BLaER1 (cell line): Measurements from ENCODE around the gene FUZ.
A peak's percentile ranks its signal among the peaks of the same experiment; 100 is the strongest.

Experiments used
- H3K27ac ChIP-seq: shearing (Covaris generic); formaldehyde crosslinking; 2 replicates; pipeline ENCODE4 v1.8.1; 2022
- H3K27me3 ChIP-seq: shearing (Covaris generic); formaldehyde crosslinking; 2 replicates; pipeline ENCODE4 v1.8.1; 2022
- H3K36me3 ChIP-seq: shearing (Covaris generic); formaldehyde crosslinking; 2 replicates; pipeline ENCODE4 v1.8.1; 2022
- H3K4me1 ChIP-seq: shearing (Covaris generic); formaldehyde crosslinking; 2 replicates; pipeline ENCODE4 v1.8.1; 2022
- H3K4me2 ChIP-seq: shearing (Covaris generic); formaldehyde crosslinking; 2 replicates; pipeline ENCODE4 v1.8.1; 2022
- H3K4me3 ChIP-seq: shearing (Covaris generic); formaldehyde crosslinking; 2 replicates; pipeline ENCODE4 v1.8.1; 2022
- H3K9ac ChIP-seq: shearing (Covaris generic); formaldehyde crosslinking; 2 replicates; pipeline ENCODE4 v1.8.1; 2022
- H3K9me3 ChIP-seq: shearing (Covaris generic); formaldehyde crosslinking; 2 replicates; pipeline ENCODE4 v1.8.1; 2022
- H4K20me1 ChIP-seq: shearing (Covaris generic); formaldehyde crosslinking; 2 replicates; pipeline ENCODE4 v1.8.1; 2022
- Cebpa-rat ChIP-seq: shearing (Covaris generic); IDR thresholded peaks from 2 replicates; pipeline ENCODE4 v1.8.1; 2022

The FUZ gene

GRCh38 chr19:49787746-49788145 is 25.3 kb downstream of the FUZ start:
- H3K9me3 ChIP-seq: no peaks in the 10 kb centered on the region
- H3K9ac ChIP-seq: no peak overlapping the region
- no peaks in the 10 kb centered on the region for H3K27me3 ChIP-seq
- H3K36me3 ChIP-seq: peaks cover 96% of the 10 kb centered on the region
- peaks cover 34% of the 10 kb centered on the region for H4K20me1 ChIP-seq
- no peak for TF ChIP-seq Cebpa-rat
- H3K27ac ChIP-seq: no peak overlapping the region
- H3K4me3 ChIP-seq: no peak overlapping the region
- no peaks in the 10 kb centered on the region for H3K4me1 ChIP-seq
- no peak overlapping the region for H3K4me2 ChIP-seq

- H3K27ac ChIP-seq: no peak overlapping the region
- H4K20me1 ChIP-seq: peaks cover 36% of the 10 kb centered on the region
- H3K9ac ChIP-seq: no peak overlapping the region
- TF ChIP-seq Cebpa-rat: no peak
- H3K9me3 ChIP-seq: no peaks in the 10 kb centered on the region
- H3K4me1 ChIP-seq: no peaks in the 10 kb centered on the region
- no peaks in the 10 kb centered on the region for H3K27me3 ChIP-seq
- no peak overlapping the region for H3K4me2 ChIP-seq
- H3K36me3 ChIP-seq: peaks cover 94% of the 10 kb centered on the region
- no peak overlapping the region for H3K4me3 ChIP-seq
Observed at GRCh38 chr19:49786376-49786820, 26.7 kb downstream of the FUZ start.

DNA sequence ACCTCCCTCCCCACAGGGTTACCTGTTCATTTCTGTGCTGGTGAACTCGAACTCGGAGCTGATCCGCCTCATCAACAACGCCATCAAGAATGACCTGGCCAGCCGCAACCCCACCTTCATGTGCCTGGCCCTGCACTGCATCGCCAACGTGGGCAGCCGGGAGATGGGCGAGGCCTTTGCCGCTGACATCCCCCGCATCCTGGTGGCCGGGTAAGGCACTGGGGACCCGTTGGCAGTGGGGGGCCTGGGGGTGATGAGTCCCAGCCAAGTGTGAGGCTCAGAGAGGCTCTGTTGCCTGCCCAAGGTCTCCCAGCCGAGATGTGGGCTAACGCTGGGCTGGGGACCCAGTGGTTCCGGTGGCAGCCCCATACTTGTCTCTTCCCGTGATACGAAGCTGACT is 30.6 kb downstream of the FUZ start:
- 0 out of 2 replicates have a peak, but pooled peaks cover 20% of the 10 kb centered on the region for H4K20me1 ChIP-seq
- H3K4me3 ChIP-seq: no peak overlapping the region
- H3K27me3 ChIP-seq: no peaks in the 10 kb centered on the region
- no peak for TF ChIP-seq Cebpa-rat
- H3K9me3 ChIP-seq: no peaks in the 10 kb centered on the region
- H3K36me3 ChIP-seq: peaks cover 64% of the 10 kb centered on the region
- H3K4me2 ChIP-seq: no peak overlapping the region
- no peak overlapping the region for H3K27ac ChIP-seq
- H3K4me1 ChIP-seq: peaks cover 9% of the 10 kb centered on the region; the same call in 1 of the 2 replicates
- H3K9ac ChIP-seq: no peak overlapping the region

- no peaks in the 10 kb centered on the region for H3K9me3 ChIP-seq
- peaks cover 9% of the 10 kb centered on the region; the same call in 1 of the 2 replicates for H3K4me1 ChIP-seq
- no peak overlapping the region for H3K4me3 ChIP-seq
- H3K27ac ChIP-seq: peak overlapping the region; percentile 22; the same call in 1 of the 2 replicates
- H3K9ac ChIP-seq: no peak overlapping the region
- H3K36me3 ChIP-seq: peaks cover 57% of the 10 kb centered on the region
- H4K20me1 ChIP-seq: peaks cover 24% of the 10 kb centered on the region; the same call in 1 of the 2 replicates
- no peak for TF ChIP-seq Cebpa-rat
- no peaks in the 10 kb centered on the region for H3K27me3 ChIP-seq
- H3K4me2 ChIP-seq: no peak overlapping the region
Observed at GRCh38 chr19:49781394-49781793, 31.7 kb downstream of the FUZ start.

DNA sequence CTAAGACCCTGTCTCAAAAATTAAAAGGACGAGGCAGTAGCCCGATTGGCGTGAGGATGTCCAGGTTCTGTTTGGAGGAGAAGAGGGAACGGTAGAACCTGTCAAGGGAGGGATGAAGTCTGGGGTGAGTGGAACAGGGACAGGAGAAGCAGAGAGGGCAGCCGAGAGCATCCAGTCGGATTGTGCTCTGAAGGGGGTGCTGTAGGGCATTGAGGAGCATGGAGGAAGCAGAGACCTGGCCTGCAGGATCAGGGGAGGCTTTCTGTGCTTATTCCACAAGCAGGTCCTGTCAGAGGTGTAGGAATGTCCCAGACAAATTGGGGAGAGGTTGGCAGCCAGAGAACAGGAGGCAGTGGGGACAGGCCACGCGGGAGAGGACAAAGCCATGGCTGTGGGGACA is 32.2 kb downstream of the FUZ start:
- no peak overlapping the region for H3K4me3 ChIP-seq
- no peaks in the 10 kb centered on the region for H3K9me3 ChIP-seq
- no peak for TF ChIP-seq Cebpa-rat
- peaks cover 29% of the 10 kb centered on the region; the same call in 1 of the 2 replicates for H4K20me1 ChIP-seq
- peaks cover 57% of the 10 kb centered on the region for H3K36me3 ChIP-seq
- H3K9ac ChIP-seq: no peak overlapping the region
- H3K4me2 ChIP-seq: no peak overlapping the region
- H3K4me1 ChIP-seq: peaks cover 9% of the 10 kb centered on the region; the same call in 1 of the 2 replicates
- H3K27ac ChIP-seq: no peak overlapping the region
- no peaks in the 10 kb centered on the region for H3K27me3 ChIP-seq

DNA sequence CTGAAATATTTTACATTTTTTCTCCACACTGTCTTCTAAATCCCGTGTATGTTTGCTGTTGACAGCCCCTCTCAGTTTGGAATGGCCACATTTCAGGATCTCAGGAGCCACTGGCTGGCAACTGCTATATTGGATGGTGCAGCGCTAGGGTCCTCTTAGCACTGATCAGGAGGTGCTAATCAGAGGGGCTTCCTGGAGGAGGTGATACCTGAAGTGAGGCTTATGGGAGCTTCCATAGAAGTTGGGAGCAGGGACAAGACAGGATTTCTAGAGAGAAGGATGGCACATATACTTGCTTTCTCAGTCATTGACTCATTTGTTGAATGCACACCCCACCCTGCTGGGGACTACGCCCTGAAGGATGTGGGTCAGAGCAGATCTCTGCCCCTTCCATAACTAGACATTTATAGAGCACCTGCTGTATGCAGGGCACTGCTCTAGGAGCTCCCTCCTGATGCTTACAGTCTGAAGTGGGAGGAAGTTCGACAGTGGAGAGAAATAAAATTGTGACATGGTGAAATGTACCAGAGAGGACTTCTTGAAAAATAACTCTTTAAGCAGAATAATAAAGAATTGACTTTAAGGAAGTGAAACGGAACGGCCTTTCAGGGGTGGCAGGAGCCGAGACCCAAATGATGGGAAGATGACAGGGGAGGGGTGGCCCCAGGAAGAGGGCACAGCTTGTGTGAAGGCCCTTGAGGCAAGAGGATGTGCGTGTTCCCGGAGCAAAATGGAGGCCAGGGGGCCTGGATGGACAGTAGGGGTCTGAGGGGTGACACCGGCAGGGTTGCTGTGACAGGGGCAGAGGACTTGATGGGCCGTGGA is 33.1 kb downstream of the FUZ start:
- TF ChIP-seq Cebpa-rat: no peak
- Histone ChIP-seq H3K4me3 (no peak overlapping the region), H4K20me1 (peaks cover 38% of the 10 kb centered on the region; the same call in 1 of the 2 replicates), H3K4me2 (no peak overlapping the region), H3K27ac (no peak overlapping the region), H3K4me1 (peaks cover 9% of the 10 kb centered on the region; the same call in 1 of the 2 replicates), H3K36me3 (peaks cover 56% of the 10 kb centered on the region), H3K9me3 (no peaks in the 10 kb centered on the region), H3K9ac (no peak overlapping the region), H3K27me3 (no peaks in the 10 kb centered on the region)

GRCh38 chr19:49776371-49776764 is 36.7 kb downstream of the FUZ start:
- H3K27ac ChIP-seq: no peak overlapping the region
- H3K9ac ChIP-seq: no peak overlapping the region
- H3K27me3 ChIP-seq: no peaks in the 10 kb centered on the region
- TF ChIP-seq Cebpa-rat: no peak
- peaks cover 9% of the 10 kb centered on the region; the same call in 1 of the 2 replicates for H3K4me1 ChIP-seq
- no peak overlapping the region for H3K4me2 ChIP-seq
- no peak overlapping the region for H3K4me3 ChIP-seq
- peaks cover 51% of the 10 kb centered on the region for H3K36me3 ChIP-seq
- no peaks in the 10 kb centered on the region for H3K9me3 ChIP-seq
- H4K20me1 ChIP-seq: peaks cover 60% of the 10 kb centered on the region

DNA sequence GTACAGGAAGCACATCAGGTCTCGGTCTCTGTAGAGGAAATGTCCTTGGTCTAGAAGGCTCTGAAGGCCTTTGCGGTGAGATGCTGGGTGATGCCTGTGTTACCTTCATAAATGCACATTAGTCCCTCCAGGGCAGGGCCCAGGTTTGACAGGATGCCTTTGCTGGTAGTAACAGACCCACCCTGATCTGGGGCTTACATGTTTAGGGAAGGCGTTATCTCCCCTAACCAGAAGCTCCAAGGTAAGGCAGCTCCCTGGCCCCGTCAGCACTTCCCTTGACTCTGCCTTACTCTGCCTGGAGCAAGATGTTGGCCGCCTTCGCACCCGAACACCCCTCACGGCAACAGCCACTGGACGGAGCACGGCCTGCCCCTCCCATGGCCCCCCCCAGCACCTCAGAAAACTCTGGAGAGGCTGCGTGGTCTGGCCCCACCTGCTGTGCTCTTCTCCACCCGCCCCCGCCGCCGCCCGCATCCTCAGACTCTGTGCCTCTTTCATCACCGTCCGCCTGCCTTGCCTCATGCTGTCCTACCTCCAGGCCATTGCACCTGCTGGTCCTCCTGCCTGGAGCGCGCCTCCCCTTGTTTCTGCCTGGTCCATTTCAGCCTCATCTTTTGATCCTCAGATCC is 37.2 kb downstream of the FUZ start:
- peaks cover 48% of the 10 kb centered on the region for H3K36me3 ChIP-seq
- no peaks in the 10 kb centered on the region for H3K9me3 ChIP-seq

GRCh38 chr19:49774969-49775368 is 38.1 kb downstream of the FUZ start:
- Histone ChIP-seq H3K9ac (no peak overlapping the region), H3K4me3 (no peak overlapping the region), H3K4me2 (no peak overlapping the region), H3K27ac (no peak overlapping the region), H3K27me3 (no peaks in the 10 kb centered on the region), H3K4me1 (peaks cover 5% of the 10 kb centered on the region; the same call in 1 of the 2 replicates), H3K9me3 (no peaks in the 10 kb centered on the region), H3K36me3 (peaks cover 53% of the 10 kb centered on the region), H4K20me1 (peaks cover 51% of the 10 kb centered on the region)
- TF ChIP-seq Cebpa-rat: no peak

More for the DNA sequence above, 37.2 kb downstream of the FUZ start:
- H3K9ac ChIP-seq: peak overlapping the region; percentile 29; the same call in 1 of the 2 replicates
- H3K4me1 ChIP-seq: peaks cover 9% of the 10 kb centered on the region; the same call in 1 of the 2 replicates
- H3K4me3 ChIP-seq: no peak overlapping the region
- TF ChIP-seq Cebpa-rat: no peak
- no peak overlapping the region for H3K27ac ChIP-seq
- H3K4me2 ChIP-seq: no peak overlapping the region
- H4K20me1 ChIP-seq: peaks cover 55% of the 10 kb centered on the region
- H3K27me3 ChIP-seq: no peaks in the 10 kb centered on the region
